ENCODE data around the gene GFY.

DNA sequence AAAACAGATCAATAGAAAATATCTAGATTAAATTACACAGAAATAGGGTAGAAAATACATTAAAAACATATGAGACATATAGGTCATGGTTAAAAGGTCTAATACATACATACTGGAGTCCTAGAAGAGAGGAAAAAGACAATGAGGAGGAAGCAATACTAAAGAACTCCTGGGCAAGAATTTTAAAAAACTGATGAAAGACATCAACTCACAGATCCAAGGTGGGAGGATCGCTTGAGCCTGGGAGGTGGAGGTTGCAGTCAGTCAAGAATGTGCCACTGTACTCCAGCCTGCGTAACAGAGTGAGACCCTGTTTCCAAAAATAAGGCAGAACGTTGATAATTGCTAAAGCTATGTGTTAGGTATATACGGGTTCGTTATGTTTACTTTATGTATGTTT lies 42.5 kb upstream of the GFY start:
- TF ChIP-seq EZH2 (IDR thresholded peaks at IDR 0.05; ENCODE audit: insufficient read depth, poor library complexity, severe bottlenecking) (no peak), EZH2phosphoT487 (IDR thresholded peaks at IDR 0.05; ENCODE audit: insufficient read depth, low read depth) (no peak)
